Stimulated activated naive CD8-positive, alpha-beta T cell treated with anti-CD3 and anti-CD28 coated beads, Interleukin-15, Interleukin-2, amounts not matched to agents 100 ng/mL and 50 ng/mL, for 24 hours (primary cell): ENCODE results near the gene SLC38A1.
"Not testable (repeated sequence)": the region's sequence is repeated elsewhere in the genome, so short reads cannot be mapped to it uniquely, and the experiment has no call there.

Experiments used
- H3K27ac Mint-ChIP-seq: one replicate; pipeline ENCODE4 v1.8.0; 2021; ENCODE audit warnings: mild to moderate bottlenecking, mixed read lengths
- H3K27me3 Mint-ChIP-seq: one replicate; pipeline ENCODE4 v1.8.0; 2021; ENCODE audit warnings: mixed read lengths
- H3K36me3 Mint-ChIP-seq: one replicate; pipeline ENCODE4 v1.8.0; 2021; ENCODE audit warnings: low read depth, mixed read lengths
- H3K4me1 Mint-ChIP-seq: one replicate; pipeline ENCODE4 v1.8.0; 2021; ENCODE audit warnings: low read depth, mixed read lengths
- H3K4me3 Mint-ChIP-seq: one replicate; pipeline ENCODE4 v1.8.0; 2021; ENCODE audit warnings: mild to moderate bottlenecking, mixed read lengths
- H3K9me3 Mint-ChIP-seq: one replicate; pipeline ENCODE4 v1.8.0; 2021; ENCODE audit warnings: mixed read lengths

The SLC38A1 gene

GRCh38 chr12:46164186-46164761 lies 104.6 kb downstream of the SLC38A1 start:
- no peaks in the 10 kb centered on the region for H3K27me3 Mint-ChIP-seq
- no peak overlapping the region for H3K27ac Mint-ChIP-seq
- peaks cover 5% of the 10 kb centered on the region for H3K4me1 Mint-ChIP-seq
- peaks cover 8% of the 10 kb centered on the region for H3K9me3 Mint-ChIP-seq
- H3K36me3 Mint-ChIP-seq, result peaks cover 7% of the 10 kb centered on the region
- no peak overlapping the region for H3K4me3 Mint-ChIP-seq

- not testable (repeated sequence) for H3K36me3 Mint-ChIP-seq, H3K4me3 Mint-ChIP-seq, H3K27ac Mint-ChIP-seq, H3K9me3 Mint-ChIP-seq, H3K27me3 Mint-ChIP-seq
- H3K4me1 Mint-ChIP-seq, result peaks cover 12% of the 10 kb centered on the region
Observed at GRCh38 chr12:46162549-46163076, 106.2 kb downstream of the SLC38A1 start.

- Mint-ChIP-seq H3K27ac (no peak overlapping the region), H3K4me1 (peaks cover 17% of the 10 kb centered on the region), H3K36me3 (peaks cover 11% of the 10 kb centered on the region), H3K9me3 (peaks cover 7% of the 10 kb centered on the region), H3K27me3 (no peaks in the 10 kb centered on the region), H3K4me3 (no peak overlapping the region)
Observed at GRCh38 chr12:46160981-46161690, 107.7 kb downstream of the SLC38A1 start.

- H3K4me3 Mint-ChIP-seq, result no peak overlapping the region
- peaks cover 10% of the 10 kb centered on the region for H3K9me3 Mint-ChIP-seq
- H3K36me3 Mint-ChIP-seq, result peaks cover 16% of the 10 kb centered on the region
- H3K27ac Mint-ChIP-seq, result no peak overlapping the region
- peaks cover 17% of the 10 kb centered on the region for H3K4me1 Mint-ChIP-seq
- H3K27me3 Mint-ChIP-seq, result no peaks in the 10 kb centered on the region
Observed at GRCh38 chr12:46160101-46160980, 108.5 kb downstream of the SLC38A1 start.

GRCh38 chr12:46159309-46159901 lies 109.4 kb downstream of the SLC38A1 start:
- Mint-ChIP-seq H3K36me3 (peaks cover 16% of the 10 kb centered on the region), H3K27me3 (no peaks in the 10 kb centered on the region), H3K4me1 (peaks cover 17% of the 10 kb centered on the region), H3K9me3 (peaks cover 10% of the 10 kb centered on the region), H3K4me3 (no peak overlapping the region), H3K27ac (no peak overlapping the region)

- no peak overlapping the region for H3K4me3 Mint-ChIP-seq
- no peaks in the 10 kb centered on the region for H3K27me3 Mint-ChIP-seq
- peaks cover 16% of the 10 kb centered on the region for H3K36me3 Mint-ChIP-seq
- peaks cover 10% of the 10 kb centered on the region for H3K9me3 Mint-ChIP-seq
- H3K27ac Mint-ChIP-seq, result no peak overlapping the region
- peaks cover 24% of the 10 kb centered on the region for H3K4me1 Mint-ChIP-seq
Observed at GRCh38 chr12:46158501-46158900, 110.3 kb downstream of the SLC38A1 start.

GRCh38 chr12:46154221-46154985 lies 114.4 kb downstream of the SLC38A1 start:
- Mint-ChIP-seq H3K36me3 (peaks cover 16% of the 10 kb centered on the region), H3K27ac (no peak overlapping the region), H3K27me3 (no peaks in the 10 kb centered on the region), H3K9me3 (peaks cover 10% of the 10 kb centered on the region), H3K4me1 (peaks cover 25% of the 10 kb centered on the region), H3K4me3 (no peak overlapping the region)

GRCh38 chr12:46153268-46153872 lies 115.5 kb downstream of the SLC38A1 start:
- Mint-ChIP-seq H3K4me3 (peak overlapping the region; percentile 15), H3K27me3 (peaks cover 1% of the 10 kb centered on the region), H3K4me1 (peaks cover 19% of the 10 kb centered on the region), H3K9me3 (peaks cover 10% of the 10 kb centered on the region), H3K27ac (no peak overlapping the region), H3K36me3 (peaks cover 16% of the 10 kb centered on the region)

GRCh38 chr12:46152456-46152855 lies 116.4 kb downstream of the SLC38A1 start:
- peaks cover 4% of the 10 kb centered on the region for H3K27me3 Mint-ChIP-seq

GRCh38 chr12:46150735-46151134 lies 118.1 kb downstream of the SLC38A1 start:
- H3K9me3 Mint-ChIP-seq, result no peaks in the 10 kb centered on the region

More at GRCh38 chr12:46152456-46152855, 116.4 kb downstream of the SLC38A1 start:
- no peak overlapping the region for H3K27ac Mint-ChIP-seq
- H3K36me3 Mint-ChIP-seq, result peaks cover 14% of the 10 kb centered on the region
- H3K9me3 Mint-ChIP-seq, result peaks cover 10% of the 10 kb centered on the region
- no peak overlapping the region for H3K4me3 Mint-ChIP-seq
- peaks cover 11% of the 10 kb centered on the region for H3K4me1 Mint-ChIP-seq

GRCh38 chr12:46149905-46150304 lies 118.9 kb downstream of the SLC38A1 start:
- H3K4me1 Mint-ChIP-seq, result peaks cover 7% of the 10 kb centered on the region
- no peak overlapping the region for H3K4me3 Mint-ChIP-seq
- H3K27ac Mint-ChIP-seq, result no peak overlapping the region
- no peaks in the 10 kb centered on the region for H3K9me3 Mint-ChIP-seq
- peaks cover 4% of the 10 kb centered on the region for H3K27me3 Mint-ChIP-seq
- H3K36me3 Mint-ChIP-seq, result no peaks in the 10 kb centered on the region

More at GRCh38 chr12:46150735-46151134, 118.1 kb downstream of the SLC38A1 start:
- H3K4me3 Mint-ChIP-seq, result no peak overlapping the region
- H3K4me1 Mint-ChIP-seq, result peaks cover 7% of the 10 kb centered on the region
- peaks cover 4% of the 10 kb centered on the region for H3K27me3 Mint-ChIP-seq
- H3K27ac Mint-ChIP-seq, result no peak overlapping the region
- H3K36me3 Mint-ChIP-seq, result peaks cover under 1% of the 10 kb centered on the region

- H3K27ac Mint-ChIP-seq, result no peak overlapping the region
- H3K9me3 Mint-ChIP-seq, result no peaks in the 10 kb centered on the region
- no peak overlapping the region for H3K4me3 Mint-ChIP-seq
- peaks cover 4% of the 10 kb centered on the region for H3K27me3 Mint-ChIP-seq
- H3K36me3 Mint-ChIP-seq, result no peaks in the 10 kb centered on the region
- peaks cover 6% of the 10 kb centered on the region for H3K4me1 Mint-ChIP-seq
Observed at GRCh38 chr12:46149079-46149464, 119.8 kb downstream of the SLC38A1 start.

GRCh38 chr12:46148327-46149078 lies 120.3 kb downstream of the SLC38A1 start:
- Mint-ChIP-seq H3K9me3 (no peaks in the 10 kb centered on the region), H3K4me1 (peaks cover under 1% of the 10 kb centered on the region), H3K27ac (no peak overlapping the region), H3K36me3 (no peaks in the 10 kb centered on the region), H3K27me3 (peaks cover 4% of the 10 kb centered on the region), H3K4me3 (no peak overlapping the region)
